Vagina (tissue), 2 donors: ENCODE measurements around the gene CLEC10A. TPM values are rescaled to one million over a fixed set of nuclear protein-coding genes. Genes with fewer than 3 reads are reported as not detected.

Experiments used
- DNase-seq, 2 donors: peaks; one replicate each; pipeline ENCODE4 v3.0.0-alpha.2; 2017; ENCODE audit errors: extremely low spot score in 2 of 2
- H3K27ac ChIP-seq: fragments of 200-600 bp; sonication (generic); one replicate; pipeline ENCODE4 v1.5.1; 2019
- H3K27me3 ChIP-seq: fragments of 200-600 bp; sonication (generic); one replicate; pipeline ENCODE4 v1.5.1; 2019
- H3K36me3 ChIP-seq, 2 donors: fragments of 200-600 bp; sonication (generic); one replicate each; pipeline ENCODE4 v1.5.1; 2017 to 2019
- H3K4me1 ChIP-seq: fragments of 200-600 bp; sonication (generic); one replicate; pipeline ENCODE4 v1.5.1; 2019
- H3K4me3 ChIP-seq, 2 donors: fragments of 200-600 bp; sonication (generic); 1 replicate in 1 of 2; 2 replicates in 1 of 2; pipeline ENCODE4 v1.5.1; 2016 to 2019
- H3K9me3 ChIP-seq: fragments of 200-600 bp; sonication (generic); one replicate; pipeline ENCODE4 v1.5.1; 2019
- CTCF ChIP-seq, 3 experiments: fragments of 450-650 bp in 2 of 3; fragments of 200-600 bp in 1 of 3; sonication (generic) in 1 of 3; IDR thresholded peaks; one replicate each; pipeline ENCODE4 v1.5.1; 2017 to 2019; ENCODE audit warnings: antibody characterized with exemption in 3 of 3, mild to moderate bottlenecking in 2 of 3, moderate library complexity in 2 of 3
- POLR2A ChIP-seq, 2 donors: fragments of 450-650 bp; IDR thresholded peaks; one replicate each; pipeline ENCODE4 v1.6.1; 2017; ENCODE audit warnings: antibody characterized with exemption in 2 of 2, mild to moderate bottlenecking in 2 of 2, moderate library complexity in 2 of 2
- POLR2AphosphoS5 ChIP-seq, 2 donors: sonication (generic); formaldehyde crosslinking; IDR thresholded peaks; one replicate each; pipeline ENCODE4 v1.9.0; 2017; ENCODE audit warnings: antibody characterized with exemption in 2 of 2, mild to moderate bottlenecking in 2 of 2, low read depth in 1 of 2; ENCODE audit not compliant: insufficient read depth in 1 of 2
- intact Hi-C: fragments of 100-400 bp; cut with DNase I; formaldehyde crosslinking; loops from one replicate; pipeline ENCODE4 v1.15.1; 2023
- total RNA-seq: library from RNA; depleted of rRNA; stranded (reverse); fragments of >200 nt; gene quantifications from one replicate; pipeline ENCODE4 v1.2.3, GENCODE V29; 2016

Gene CLEC10A
- total RNA-seq, 1 donor from 2014 or later, result 3.7 TPM

GRCh38 chr17:7111784-7112509 lies 31.9 kb upstream of the CLEC10A start:
- H3K27ac ChIP-seq, result no peak overlapping the region
- no peaks in the 10 kb centered on the region for H3K27me3 ChIP-seq
- intact Hi-C loops, result no loop called here
- no peak for TF ChIP-seq CTCF (IDR thresholded peaks at IDR 0.05)
- no peak for TF ChIP-seq POLR2A (IDR thresholded peaks at IDR 0.05)
- TF ChIP-seq POLR2AphosphoS5 (IDR thresholded peaks at IDR 0.05; ENCODE audit: insufficient read depth in 1 of 2, low read depth in 1 of 2), result no peak
- H3K36me3 ChIP-seq, result no peaks in the 10 kb centered on the region
- H3K4me3 ChIP-seq, result no peak overlapping the region
- no peak for DNase-seq
- H3K4me1 ChIP-seq, result no peaks in the 10 kb centered on the region
- H3K9me3 ChIP-seq, result no peaks in the 10 kb centered on the region

GRCh38 chr17:7110617-7111306 lies 30.7 kb upstream of the CLEC10A start:
- H3K27me3 ChIP-seq, result no peaks in the 10 kb centered on the region

GRCh38 chr17:7109461-7110322 lies 29.6 kb upstream of the CLEC10A start:
- TF ChIP-seq POLR2A (IDR thresholded peaks at IDR 0.05), result no peak
- no peak for TF ChIP-seq CTCF (IDR thresholded peaks at IDR 0.05)
- no peak for TF ChIP-seq POLR2AphosphoS5 (IDR thresholded peaks at IDR 0.05; ENCODE audit: insufficient read depth in 1 of 2, low read depth in 1 of 2)
- H3K27ac ChIP-seq, result no peak overlapping the region
- no peaks in the 10 kb centered on the region for H3K36me3 ChIP-seq
- intact Hi-C loops, result no loop called here
- H3K27me3 ChIP-seq, result no peaks in the 10 kb centered on the region
- no peak for DNase-seq
- H3K4me1 ChIP-seq, result no peaks in the 10 kb centered on the region
- no peak overlapping the region for H3K4me3 ChIP-seq
- no peaks in the 10 kb centered on the region for H3K9me3 ChIP-seq

More at GRCh38 chr17:7110617-7111306, 30.7 kb upstream of the CLEC10A start:
- DNase-seq, result no peak
- no peaks in the 10 kb centered on the region for H3K4me1 ChIP-seq
- H3K27ac ChIP-seq, result no peak overlapping the region
- no peak overlapping the region for H3K4me3 ChIP-seq
- TF ChIP-seq POLR2A (IDR thresholded peaks at IDR 0.05), result no peak
- intact Hi-C loops, result no loop called here
- H3K9me3 ChIP-seq, result no peaks in the 10 kb centered on the region
- no peaks in the 10 kb centered on the region for H3K36me3 ChIP-seq

- Histone ChIP-seq H3K27me3 (no peaks in the 10 kb centered on the region), H3K36me3 (no peaks in the 10 kb centered on the region), H3K9me3 (no peaks in the 10 kb centered on the region), H3K4me1 (no peaks in the 10 kb centered on the region), H3K27ac (no peak overlapping the region), H3K4me3 (no peak overlapping the region)
- intact Hi-C loops, result no loop called here
- TF ChIP-seq CTCF (IDR thresholded peaks at IDR 0.05) (no peak), POLR2AphosphoS5 (IDR thresholded peaks at IDR 0.05; ENCODE audit: insufficient read depth in 1 of 2, low read depth in 1 of 2) (no peak), POLR2A (IDR thresholded peaks at IDR 0.05) (no peak)
- DNase-seq, result no peak
Measured at GRCh38 chr17:7108981-7109380, 28.9 kb upstream of the CLEC10A start.

- H3K27me3 ChIP-seq, result no peaks in the 10 kb centered on the region
Measured at GRCh38 chr17:7108560-7108925, 28.5 kb upstream of the CLEC10A start.

More at GRCh38 chr17:7108560-7108925, 28.5 kb upstream of the CLEC10A start:
- TF ChIP-seq CTCF (IDR thresholded peaks at IDR 0.05) (no peak), POLR2A (IDR thresholded peaks at IDR 0.05) (no peak), POLR2AphosphoS5 (IDR thresholded peaks at IDR 0.05; ENCODE audit: insufficient read depth in 1 of 2, low read depth in 1 of 2) (no peak)
- Histone ChIP-seq H3K27ac (no peak overlapping the region), H3K4me1 (no peaks in the 10 kb centered on the region), H3K4me3 (no peak overlapping the region), H3K9me3 (no peaks in the 10 kb centered on the region), H3K36me3 (no peaks in the 10 kb centered on the region)
- intact Hi-C loops, result no loop called here
- no peak for DNase-seq
